Spleen (tissue), 11 donors: ENCODE results near the gene TMEM205. TPM values are rescaled to one million over a fixed set of nuclear protein-coding genes. Genes with fewer than 3 reads are reported as not detected.
A peak's percentile ranks its signal among the peaks of the same experiment; 100 is the strongest.

Experiments used
- DNase-seq: peaks from one replicate; pipeline ENCODE4 v3.0.0-alpha.2; 2020
- H3K27ac ChIP-seq, 8 donors: fragments of 200-600 bp; sonication (generic) in 7 of 8; 1 replicate in 4 of 8; 2 replicates in 4 of 8; pipeline versions ENCODE4 v1.5.0 to v1.8.0; 2016 to 2021; ENCODE audit warnings: inconsistent platforms in 4 of 8, mild to moderate bottlenecking in 4 of 8, moderate library complexity in 1 of 8
- H3K27me3 ChIP-seq, 7 donors: fragments of 200-600 bp; sonication (generic) in 6 of 7; replicated peaks in 1 of 7; 1 replicate in 4 of 7; 2 replicates in 3 of 7; pipeline versions ENCODE4 v1.5.0 to v1.8.0; 2016 to 2021; ENCODE audit warnings: inconsistent platforms in 3 of 7, mild to moderate bottlenecking in 1 of 7
- H3K36me3 ChIP-seq, 6 donors: fragments of 200-600 bp; sonication (generic) in 5 of 6; 1 replicate in 4 of 6; 2 replicates in 2 of 6; pipeline versions ENCODE4 v1.5.0 to v1.8.0; 2016 to 2021; ENCODE audit warnings: inconsistent platforms in 2 of 6
- H3K4me1 ChIP-seq, 6 donors: fragments of 200-600 bp; sonication (generic) in 5 of 6; 1 replicate in 3 of 6; 2 replicates in 3 of 6; pipeline versions ENCODE4 v1.5.0 to v1.8.0; 2016 to 2021; ENCODE audit warnings: inconsistent platforms in 3 of 6
- H3K4me3 ChIP-seq, 8 donors: fragments of 200-600 bp; sonication (generic) in 7 of 8; 1 replicate in 4 of 8; 2 replicates in 4 of 8; pipeline versions ENCODE4 v1.5.0 to v1.8.0; 2016 to 2021; ENCODE audit warnings: inconsistent platforms in 4 of 8, mild to moderate bottlenecking in 4 of 8, moderate library complexity in 2 of 8
- H3K9me3 ChIP-seq, 8 donors: fragments of 200-600 bp; sonication (generic) in 7 of 8; 1 replicate in 4 of 8; 2 replicates in 4 of 8; pipeline versions ENCODE4 v1.5.0 to v1.8.0; 2016 to 2021; ENCODE audit warnings: inconsistent platforms in 4 of 8
- POLR2A ChIP-seq, 3 donors: fragments of 450-650 bp; IDR thresholded peaks; one replicate each; pipeline ENCODE4 v1.5.1; 2017; ENCODE audit warnings: antibody characterized with exemption in 3 of 3, mild to moderate bottlenecking in 1 of 3
- POLR2AphosphoS5 ChIP-seq, 3 donors: sonication (generic); formaldehyde crosslinking; IDR thresholded peaks; one replicate each; pipeline ENCODE4 v1.5.1; 2017; ENCODE audit warnings: antibody characterized with exemption in 3 of 3
- WGBS, 5 donors: extraction: QIAGEN DNeasy Blood & Tissue Kit in 3 of 5; methylation state at CpG; one replicate each; pipeline versions ENCODE4 v1.1.5 to v1.1.7; 2013 to 2018; 5-methylcytosine and 5-hydroxymethylcytosine counted together
- intact Hi-C: fragments of 100-400 bp; cut with DNase I; formaldehyde crosslinking; loops from one replicate; pipeline ENCODE4 v1.15.0; 2023; ENCODE audit warnings: low total_unique reads
- polyA plus RNA-seq, 3 donors: library from polyadenylated mRNA; stranded (reverse); fragments of 200-250 nt; gene quantifications; one replicate each; pipeline ENCODE4 v1.2.1, GENCODE V29; 2013
- total RNA-seq, 7 donors: library from RNA; depleted of rRNA in 3 of 7; stranded (reverse); fragments of >200 nt in 3 of 7; fragmentation: NEBNext Ultra II Directional in 4 of 7; extraction: Animal tissue kit (Norgen Biotek cat#: 25700) in 4 of 7; gene quantifications; one replicate each; pipeline versions ENCODE4 v1.1.0 to v1.2.1, GENCODE V29; 2016 to 2021
- TF ChIP-seq, protein P1 (sequence below), 11 experiments: fragments of 200-600 bp in 7 of 11; fragments of 450-650 bp in 4 of 11; sonication (generic) in 4 of 11; IDR thresholded peaks in 8 of 11; conservative IDR thresholded peaks in 3 of 11; 1 replicate in 7 of 11; 2 replicates in 4 of 11; pipeline versions ENCODE4 v1.4.0 to v1.8.0; 2016 to 2021; ENCODE audit warnings: antibody characterized with exemption in 11 of 11, inconsistent platforms in 4 of 11, mild to moderate bottlenecking in 1 of 11
- donor health status: healthy with polysubstance abuse.
- donor health status: DM: no; HTN: no; CAD: no; lungs with moderate emphysema.
- donor health status: DM: no; HTN: no; CAD: no.
- donor health status: Bipolar disorder and iron deficiency.
- donor health status: healthy.
- donor health status: DM: no; HTN: no; CAD: no.
- donor health status: DM: yes; HTN: yes; CAD: no.

Gene TMEM205
- total and polyA plus RNA-seq, 10 donors = 44.1 to 143 (median 69.6) TPM

DNA sequence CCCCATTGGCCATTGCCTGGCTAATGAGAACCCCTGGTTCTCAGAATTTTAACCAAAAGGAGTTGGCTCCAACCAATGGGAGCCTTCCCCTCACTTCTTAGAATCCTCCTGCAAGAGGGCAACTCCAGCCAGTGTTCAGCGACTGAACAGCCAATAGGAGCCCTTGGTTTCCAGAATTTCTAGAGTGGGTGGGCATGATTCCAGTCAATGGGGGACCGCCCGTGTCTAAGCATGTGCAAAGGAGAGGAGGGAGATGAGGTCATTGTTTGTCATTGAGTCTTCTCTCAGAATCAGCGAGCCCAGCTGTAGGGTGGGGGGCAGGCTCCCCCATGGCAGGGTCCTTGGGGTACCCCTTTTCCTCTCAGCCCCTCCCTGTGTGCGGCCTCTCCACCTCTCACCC, 18.9 kb upstream of the TMEM205 start:
- Histone ChIP-seq H3K27me3 (no peaks in the 10 kb centered on the region), H3K27ac (no peak overlapping the region), H3K36me3 (peaks cover 0 to 98% (median 25%) of the 10 kb centered on the region in 6 donors), H3K4me3 (no peak overlapping the region), H3K4me1 (peaks cover 0 to 18% (median 5%) of the 10 kb centered on the region in 6 donors), H3K9me3 (no peaks in the 10 kb centered on the region)
- intact Hi-C loops = no loop called here
- no peak for DNase-seq
- TF ChIP-seq, protein P1, sequence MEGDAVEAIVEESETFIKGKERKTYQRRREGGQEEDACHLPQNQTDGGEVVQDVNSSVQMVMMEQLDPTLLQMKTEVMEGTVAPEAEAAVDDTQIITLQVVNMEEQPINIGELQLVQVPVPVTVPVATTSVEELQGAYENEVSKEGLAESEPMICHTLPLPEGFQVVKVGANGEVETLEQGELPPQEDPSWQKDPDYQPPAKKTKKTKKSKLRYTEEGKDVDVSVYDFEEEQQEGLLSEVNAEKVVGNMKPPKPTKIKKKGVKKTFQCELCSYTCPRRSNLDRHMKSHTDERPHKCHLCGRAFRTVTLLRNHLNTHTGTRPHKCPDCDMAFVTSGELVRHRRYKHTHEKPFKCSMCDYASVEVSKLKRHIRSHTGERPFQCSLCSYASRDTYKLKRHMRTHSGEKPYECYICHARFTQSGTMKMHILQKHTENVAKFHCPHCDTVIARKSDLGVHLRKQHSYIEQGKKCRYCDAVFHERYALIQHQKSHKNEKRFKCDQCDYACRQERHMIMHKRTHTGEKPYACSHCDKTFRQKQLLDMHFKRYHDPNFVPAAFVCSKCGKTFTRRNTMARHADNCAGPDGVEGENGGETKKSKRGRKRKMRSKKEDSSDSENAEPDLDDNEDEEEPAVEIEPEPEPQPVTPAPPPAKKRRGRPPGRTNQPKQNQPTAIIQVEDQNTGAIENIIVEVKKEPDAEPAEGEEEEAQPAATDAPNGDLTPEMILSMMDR (IDR thresholded peaks at IDR 0.05 in 8 of 11, conservative IDR thresholded peaks at IDR 0.05 in 3 of 11) = no peak
- TF ChIP-seq POLR2AphosphoS5 (IDR thresholded peaks at IDR 0.05) = no peak
- TF ChIP-seq POLR2A (IDR thresholded peaks at IDR 0.05) = no peak
- 86 to 93% (median 88%) methylated on average over 4 to 5 of the region's 5 CpGs for WGBS, 5 donors

DNA sequence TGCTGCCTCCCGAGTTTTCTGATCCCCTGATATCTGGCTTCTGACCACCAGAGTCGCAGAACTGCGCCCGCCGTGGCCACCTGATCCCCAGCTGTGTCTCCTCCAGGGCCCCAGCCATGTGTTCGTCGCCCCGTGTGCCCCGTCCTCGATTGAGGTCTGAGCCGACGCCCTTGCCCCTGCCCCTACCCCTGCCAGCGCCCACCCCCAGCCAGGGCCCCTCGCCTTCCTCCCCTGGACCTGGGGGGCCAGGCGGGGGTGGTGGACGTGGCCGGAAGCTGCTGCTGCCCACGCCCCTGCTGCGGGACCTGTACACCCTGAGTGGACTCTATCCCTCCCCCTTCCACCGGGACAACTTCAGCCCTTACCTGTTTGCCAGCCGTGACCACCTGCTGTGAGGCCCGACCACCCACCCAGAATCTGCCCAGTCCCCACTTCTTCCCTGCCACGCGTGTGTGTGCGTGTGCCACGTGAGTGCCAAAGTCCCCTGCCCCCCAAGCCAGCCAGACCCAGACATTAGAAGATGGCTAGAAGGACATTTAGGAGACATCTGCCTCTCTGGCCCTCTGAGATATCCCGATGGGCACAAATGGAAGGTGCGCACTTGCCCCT, 18.3 kb upstream of the TMEM205 start:
- peaks cover 0 to 98% (median 25%) of the 10 kb centered on the region in 6 donors for H3K36me3 ChIP-seq
- 88 to 95% (median 94%) methylated on average over 23 to 28 of the region's 28 CpGs for WGBS, 5 donors
- no peak overlapping the region for H3K4me3 ChIP-seq
- no peaks in the 10 kb centered on the region for H3K9me3 ChIP-seq
- TF ChIP-seq, protein P1 (IDR thresholded peaks at IDR 0.05 in 8 of 11, conservative IDR thresholded peaks at IDR 0.05 in 3 of 11) = no peak
- TF ChIP-seq POLR2AphosphoS5 (IDR thresholded peaks at IDR 0.05) = no peak
- no peak for TF ChIP-seq POLR2A (IDR thresholded peaks at IDR 0.05)
- no peak overlapping the region for H3K27ac ChIP-seq
- no peak for DNase-seq
- no peaks in the 10 kb centered on the region for H3K27me3 ChIP-seq
- H3K4me1 ChIP-seq = peaks cover 0 to 18% (median 5%) of the 10 kb centered on the region in 6 donors
- intact Hi-C loops = no loop called here

DNA sequence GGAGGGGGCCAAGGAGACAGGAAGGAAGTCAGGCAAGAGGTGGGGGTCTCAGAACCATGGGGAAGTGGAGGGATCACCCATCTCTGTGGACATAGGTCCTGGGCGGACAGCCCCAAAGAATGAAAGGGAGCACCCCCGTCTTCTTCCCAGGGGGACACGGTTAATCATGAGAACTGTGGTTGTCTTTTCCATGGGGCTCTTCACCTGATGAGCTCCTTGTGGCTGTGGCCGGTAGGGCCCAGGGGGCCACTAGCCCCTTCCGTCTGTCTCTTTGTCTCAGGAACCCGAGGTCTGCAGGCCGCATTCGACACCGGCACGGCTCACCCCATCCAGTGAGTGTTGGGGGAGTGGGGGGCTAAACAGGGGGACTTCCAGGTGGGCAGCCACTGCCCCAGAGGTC, 17.8 kb upstream of the TMEM205 start:
- H3K4me1 ChIP-seq = peaks cover 0 to 18% (median 5%) of the 10 kb centered on the region in 6 donors
- DNase-seq = no peak
- H3K4me3 ChIP-seq = no peak overlapping the region
- no peak for TF ChIP-seq POLR2A (IDR thresholded peaks at IDR 0.05)
- TF ChIP-seq POLR2AphosphoS5 (IDR thresholded peaks at IDR 0.05) = no peak
- TF ChIP-seq, protein P1 (IDR thresholded peaks at IDR 0.05 in 8 of 11, conservative IDR thresholded peaks at IDR 0.05 in 3 of 11) = no peak
- H3K27ac ChIP-seq = no peak overlapping the region
- intact Hi-C loops = no loop called here
- H3K9me3 ChIP-seq = no peaks in the 10 kb centered on the region
- H3K36me3 ChIP-seq = peaks cover 0 to 98% (median 24%) of the 10 kb centered on the region in 6 donors
- WGBS, 5 donors = 93 to 97% (median 95%) methylated on average over 10 of the region's 10 CpGs
- no peaks in the 10 kb centered on the region for H3K27me3 ChIP-seq

DNA sequence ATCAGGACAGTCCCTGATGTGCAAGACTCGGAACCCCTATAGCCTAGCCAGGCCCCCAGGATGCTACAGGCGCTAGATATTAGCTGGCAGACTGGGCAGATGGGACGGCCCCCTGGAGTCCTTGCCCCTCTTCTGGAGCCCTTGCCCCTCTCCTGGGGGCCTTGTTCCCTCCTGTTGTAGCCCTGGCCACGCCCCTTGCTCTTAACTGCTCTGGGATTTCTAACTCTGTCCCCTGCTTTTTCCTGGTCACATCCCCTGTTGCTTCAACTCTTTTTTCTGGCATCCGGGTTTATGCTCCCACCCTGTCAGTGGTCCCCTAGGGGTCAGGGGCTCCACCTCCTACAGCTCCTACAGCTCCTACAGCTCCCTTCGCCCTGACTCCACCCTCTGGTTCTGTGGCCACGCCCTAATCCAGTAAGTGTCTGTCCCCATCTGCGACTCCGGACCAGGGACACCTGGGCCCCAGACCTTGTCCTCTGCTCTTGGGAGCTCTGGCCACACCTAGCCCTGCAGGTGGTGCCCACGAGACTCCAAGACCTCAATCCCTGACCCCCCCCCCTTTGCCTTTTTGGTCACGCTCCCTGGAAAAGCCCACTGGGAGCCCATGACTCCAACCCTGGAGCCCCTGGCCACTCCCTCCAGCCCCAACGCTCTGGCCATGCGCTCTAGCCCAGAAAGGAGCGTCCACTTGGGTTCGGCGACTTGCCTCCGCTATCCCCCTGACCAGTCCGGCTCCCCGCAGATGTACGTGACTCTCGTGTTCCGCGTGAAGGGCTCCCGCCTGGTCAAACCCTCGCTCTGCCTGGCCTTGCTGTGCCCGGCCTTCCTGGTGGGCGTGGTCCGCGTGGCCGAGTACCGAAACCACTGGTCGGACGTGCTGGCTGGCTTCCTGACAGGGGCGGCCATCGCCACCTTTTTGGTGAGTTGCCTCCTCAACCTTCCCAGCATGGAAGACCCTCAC, 16.0 kb upstream of the TMEM205 start:
- peaks cover 0 to 92% (median 21%) of the 10 kb centered on the region in 6 donors for H3K36me3 ChIP-seq
- WGBS, 5 donors = 72 to 84% (median 81%) methylated on average over 35 of the region's 35 CpGs

More for the DNA sequence above, 16.0 kb upstream of the TMEM205 start:
- peak; percentile 82 for DNase-seq
- Histone ChIP-seq H3K4me3 (no peak overlapping the region), H3K27me3 (no peaks in the 10 kb centered on the region), H3K4me1 (peaks cover 0 to 27% (median 5%) of the 10 kb centered on the region in 6 donors), H3K9me3 (no peaks in the 10 kb centered on the region), H3K27ac (peak overlapping the region in 2 of 8 donors; percentile 11 to 46)
- TF ChIP-seq POLR2A (IDR thresholded peaks at IDR 0.05) (no peak), POLR2AphosphoS5 (IDR thresholded peaks at IDR 0.05) (peak in 2 of 3 donors; percentile 43 to 49)
- TF ChIP-seq, protein P1 (IDR thresholded peaks at IDR 0.05 in 8 of 11, conservative IDR thresholded peaks at IDR 0.05 in 3 of 11) = no peak
- intact Hi-C loops = no loop called here
